HG03097 (cell line): Measurements from ENCODE around the gene OR2Y1.
"Not testable (repeated sequence)": the region's sequence is repeated elsewhere in the genome, so short reads cannot be mapped to it uniquely, and the experiment has no call there.

Experiments
- ATAC-seq: cut with Tn5 transposase; IDR thresholded peaks from one replicate; pipeline ENCODE4 v1.9.1; 2021; ENCODE audit not compliant: unreplicated experiment, low FRiP score

Gene OR2Y1

GRCh38 chr5:180740953-180741352 lies 1.1 kb upstream of the OR2Y1 start:
- not testable (repeated sequence) for ATAC-seq

GRCh38 chr5:180739271-180739670 lies 587 bp downstream of the OR2Y1 start:
- ATAC-seq, result no peak

GRCh38 chr5:180736536-180736935 lies 3.3 kb downstream of the OR2Y1 start:
- no peak for ATAC-seq

- ATAC-seq, result no peak
Measured at GRCh38 chr5:180724944-180725343, 14.9 kb downstream of the OR2Y1 start.

- no peak for ATAC-seq
Measured at GRCh38 chr5:180723936-180724335, 15.9 kb downstream of the OR2Y1 start.

GRCh38 chr5:180720486-180720885 lies 19.4 kb downstream of the OR2Y1 start:
- no peak for ATAC-seq

GRCh38 chr5:180719781-180720180 lies 20.1 kb downstream of the OR2Y1 start:
- ATAC-seq, result no peak

GRCh38 chr5:180718810-180719453 lies 20.9 kb downstream of the OR2Y1 start:
- no peak for ATAC-seq

- no peak for ATAC-seq
Measured at GRCh38 chr5:180717989-180718388, 21.9 kb downstream of the OR2Y1 start.

GRCh38 chr5:180704362-180704761 lies 35.5 kb downstream of the OR2Y1 start:
- no peak for ATAC-seq

- ATAC-seq, result no peak
Measured at GRCh38 chr5:180703912-180704311, 35.9 kb downstream of the OR2Y1 start.

- ATAC-seq, result not testable (repeated sequence)
Measured at GRCh38 chr5:180703371-180703770, 36.5 kb downstream of the OR2Y1 start.

- not testable (repeated sequence) for ATAC-seq
Measured at GRCh38 chr5:180700440-180700839, 39.4 kb downstream of the OR2Y1 start.

- no peak for ATAC-seq
Measured at GRCh38 chr5:180699042-180699441, 40.8 kb downstream of the OR2Y1 start.

- ATAC-seq, result no peak
Measured at GRCh38 chr5:180696116-180696515, 43.7 kb downstream of the OR2Y1 start.

GRCh38 chr5:180692429-180692828 lies 47.4 kb downstream of the OR2Y1 start:
- no peak for ATAC-seq

GRCh38 chr5:180691046-180691445 lies 48.8 kb downstream of the OR2Y1 start:
- ATAC-seq, result no peak

GRCh38 chr5:180690562-180690961 lies 49.3 kb downstream of the OR2Y1 start:
- no peak for ATAC-seq

GRCh38 chr5:180689775-180690174 lies 50.1 kb downstream of the OR2Y1 start:
- ATAC-seq, result no peak
